Activated CD4-positive, alpha-beta T cell treated with anti-CD3 and anti-CD28 coated beads, Interleukin-10, Interleukin-2, amounts not matched to agents 100 ng/mL and 50 ng/mL, durations not matched to agents 16 hours and 8 hours (primary cell): ENCODE results near the gene GRAMD2A.
A peak's percentile ranks its signal among the peaks of the same experiment; 100 is the strongest.

Source experiments
- DNase-seq: peaks from one replicate; pipeline ENCODE4 v3.0.0-alpha.2; 2020

GRAMD2A gene

GRCh38 chr15:72163719-72164118, 33.9 kb downstream of the GRAMD2A start:
- no peak for DNase-seq

GRCh38 chr15:72162569-72162968, 35.0 kb downstream of the GRAMD2A start:
- no peak for DNase-seq

- DNase-seq, result no peak
Measured at GRCh38 chr15:72161361-72162132, 36.0 kb downstream of the GRAMD2A start.

- no peak for DNase-seq
Measured at GRCh38 chr15:72160696-72161245, 36.8 kb downstream of the GRAMD2A start.

- DNase-seq, result no peak
Measured at GRCh38 chr15:72156928-72157327, 40.7 kb downstream of the GRAMD2A start.

- DNase-seq, result peak; percentile 85
Measured at GRCh38 chr15:72155635-72156616, 41.7 kb downstream of the GRAMD2A start.

- no peak for DNase-seq
Measured at GRCh38 chr15:72155003-72155621, 42.5 kb downstream of the GRAMD2A start.

GRCh38 chr15:72154316-72154715, 43.3 kb downstream of the GRAMD2A start:
- no peak for DNase-seq

- no peak for DNase-seq
Measured at GRCh38 chr15:72153269-72154000, 44.2 kb downstream of the GRAMD2A start.

GRCh38 chr15:72147418-72147817, 50.2 kb downstream of the GRAMD2A start:
- no peak for DNase-seq

- no peak for DNase-seq
Measured at GRCh38 chr15:72146934-72147333, 50.7 kb downstream of the GRAMD2A start.

- DNase-seq, result no peak
Measured at GRCh38 chr15:72146221-72146620, 51.4 kb downstream of the GRAMD2A start.

GRCh38 chr15:72141171-72142084, 56.2 kb downstream of the GRAMD2A start:
- DNase-seq, result no peak

GRCh38 chr15:72140088-72140487, 57.5 kb downstream of the GRAMD2A start:
- no peak for DNase-seq

GRCh38 chr15:72139667-72140066, 57.9 kb downstream of the GRAMD2A start:
- no peak for DNase-seq

GRCh38 chr15:72136170-72137051, 61.2 kb downstream of the GRAMD2A start:
- DNase-seq, result no peak

GRCh38 chr15:72135719-72136118, 61.9 kb downstream of the GRAMD2A start:
- no peak for DNase-seq

- DNase-seq, result no peak
Measured at GRCh38 chr15:72133211-72133610, 64.4 kb downstream of the GRAMD2A start.

GRCh38 chr15:72131922-72132321, 65.7 kb downstream of the GRAMD2A start:
- no peak for DNase-seq

- no peak for DNase-seq
Measured at GRCh38 chr15:72130272-72130671, 67.3 kb downstream of the GRAMD2A start.
